Ascending aorta (tissue), 2 donors: Measurements from ENCODE around the gene MRPL2. TPM values are rescaled to one million over a fixed set of nuclear protein-coding genes. Genes with fewer than 3 reads are reported as not detected.

Source experiments
- DNase-seq, 2 donors: peaks; one replicate each; pipeline ENCODE4 v3.0.0-alpha.2; 2019; ENCODE audit warnings: low spot score in 2 of 2
- H3K27ac ChIP-seq, 2 donors: fragments of 200-600 bp; sonication (generic); one replicate each; pipeline ENCODE4 v1.5.1; 2016 to 2017; ENCODE audit warnings: mild to moderate bottlenecking in 1 of 2
- H3K27me3 ChIP-seq: fragments of 200-600 bp; sonication (generic); one replicate; pipeline ENCODE4 v1.5.1; 2017
- H3K36me3 ChIP-seq, 2 donors: fragments of 200-600 bp; sonication (generic); one replicate each; pipeline ENCODE4 v1.5.1; 2016
- H3K4me1 ChIP-seq, 2 donors: fragments of 200-600 bp; sonication (generic); one replicate each; pipeline ENCODE4 v1.5.1; 2016 to 2017; ENCODE audit warnings: mild to moderate bottlenecking in 1 of 2
- H3K4me3 ChIP-seq, 2 donors: fragments of 200-600 bp; sonication (generic); one replicate each; pipeline ENCODE4 v1.5.1; 2016 to 2017; ENCODE audit warnings: mild to moderate bottlenecking in 1 of 2
- H3K9me3 ChIP-seq, 2 donors: fragments of 200-600 bp; sonication (generic); one replicate each; pipeline ENCODE4 v1.5.1; 2016
- intact Hi-C: fragments of 100-400 bp; cut with DNase I; formaldehyde crosslinking; loops from one replicate; pipeline ENCODE4 v1.15.1; 2023
- total RNA-seq: library from RNA; depleted of rRNA; stranded (reverse); fragments of >200 nt; gene quantifications from one replicate; pipeline ENCODE4 v1.1.0, GENCODE V29; 2016
- TF ChIP-seq, protein P1 (sequence below), 3 experiments: fragments of 200-600 bp in 2 of 3; fragments of 450-650 bp in 1 of 3; sonication (generic) in 2 of 3; IDR thresholded peaks; one replicate each; pipeline ENCODE4 v1.5.1; 2016 to 2019; ENCODE audit warnings: antibody characterized with exemption in 3 of 3, mild to moderate bottlenecking in 1 of 3, moderate library complexity in 1 of 3

The MRPL2 gene
- total RNA-seq, 1 donor from 2014 or later: 42.3 TPM

DNA sequence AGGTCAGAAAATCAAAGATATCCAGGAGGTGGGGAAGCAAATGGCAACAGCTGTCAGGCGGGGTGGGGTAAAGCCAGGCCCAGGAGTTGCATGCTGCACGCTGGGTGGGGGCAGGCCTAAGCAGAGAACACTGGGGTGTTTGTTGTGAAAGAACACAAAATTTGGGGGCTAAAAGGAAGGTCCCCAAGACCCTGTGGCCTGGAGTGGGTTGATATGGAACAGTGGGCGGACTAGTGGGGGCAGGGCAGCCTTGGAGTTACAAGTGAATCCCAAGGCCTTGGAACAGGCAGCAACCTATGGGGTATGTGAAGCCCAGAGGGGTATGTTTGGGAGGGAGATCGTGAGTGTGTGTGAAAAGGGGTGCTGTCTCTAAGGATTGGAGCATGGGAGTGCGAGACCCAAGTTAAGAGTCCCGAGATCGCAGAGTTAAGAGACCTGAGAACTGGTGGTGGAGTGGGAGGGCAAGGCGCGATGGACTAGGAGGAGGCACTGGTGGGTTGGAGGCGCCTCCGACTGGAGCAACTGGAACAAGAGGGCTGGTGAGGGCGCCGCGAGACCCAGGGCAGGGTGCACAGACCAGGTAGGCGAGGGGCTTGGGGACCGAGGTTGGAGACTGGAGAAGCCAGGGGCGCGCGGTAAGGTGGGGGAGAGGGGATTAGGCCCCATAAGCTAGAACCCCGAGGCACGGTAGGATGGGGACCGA lies 6.2 kb downstream of the MRPL2 start:
- no peak for DNase-seq
- peak overlapping the region; percentile 87 to 98 for H3K27ac ChIP-seq
- H3K9me3 ChIP-seq: no peaks in the 10 kb centered on the region
- peaks cover 0 to 15% of the 10 kb centered on the region in 2 donors for H3K4me1 ChIP-seq
- H3K36me3 ChIP-seq: peaks cover 9 to 31% of the 10 kb centered on the region in 2 donors
- H3K27me3 ChIP-seq: no peaks in the 10 kb centered on the region
- TF ChIP-seq, protein P1, sequence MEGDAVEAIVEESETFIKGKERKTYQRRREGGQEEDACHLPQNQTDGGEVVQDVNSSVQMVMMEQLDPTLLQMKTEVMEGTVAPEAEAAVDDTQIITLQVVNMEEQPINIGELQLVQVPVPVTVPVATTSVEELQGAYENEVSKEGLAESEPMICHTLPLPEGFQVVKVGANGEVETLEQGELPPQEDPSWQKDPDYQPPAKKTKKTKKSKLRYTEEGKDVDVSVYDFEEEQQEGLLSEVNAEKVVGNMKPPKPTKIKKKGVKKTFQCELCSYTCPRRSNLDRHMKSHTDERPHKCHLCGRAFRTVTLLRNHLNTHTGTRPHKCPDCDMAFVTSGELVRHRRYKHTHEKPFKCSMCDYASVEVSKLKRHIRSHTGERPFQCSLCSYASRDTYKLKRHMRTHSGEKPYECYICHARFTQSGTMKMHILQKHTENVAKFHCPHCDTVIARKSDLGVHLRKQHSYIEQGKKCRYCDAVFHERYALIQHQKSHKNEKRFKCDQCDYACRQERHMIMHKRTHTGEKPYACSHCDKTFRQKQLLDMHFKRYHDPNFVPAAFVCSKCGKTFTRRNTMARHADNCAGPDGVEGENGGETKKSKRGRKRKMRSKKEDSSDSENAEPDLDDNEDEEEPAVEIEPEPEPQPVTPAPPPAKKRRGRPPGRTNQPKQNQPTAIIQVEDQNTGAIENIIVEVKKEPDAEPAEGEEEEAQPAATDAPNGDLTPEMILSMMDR (IDR thresholded peaks at IDR 0.05): no peak
- H3K4me3 ChIP-seq: peak overlapping the region; percentile 71
- intact Hi-C loops: loop anchor here (1.0 to 5.0 kb wide), 5 partner anchors 68 to 151 kb away; partner anchors contain the start of genes CNPY3, PEX6 and PPP2R5D

DNA sequence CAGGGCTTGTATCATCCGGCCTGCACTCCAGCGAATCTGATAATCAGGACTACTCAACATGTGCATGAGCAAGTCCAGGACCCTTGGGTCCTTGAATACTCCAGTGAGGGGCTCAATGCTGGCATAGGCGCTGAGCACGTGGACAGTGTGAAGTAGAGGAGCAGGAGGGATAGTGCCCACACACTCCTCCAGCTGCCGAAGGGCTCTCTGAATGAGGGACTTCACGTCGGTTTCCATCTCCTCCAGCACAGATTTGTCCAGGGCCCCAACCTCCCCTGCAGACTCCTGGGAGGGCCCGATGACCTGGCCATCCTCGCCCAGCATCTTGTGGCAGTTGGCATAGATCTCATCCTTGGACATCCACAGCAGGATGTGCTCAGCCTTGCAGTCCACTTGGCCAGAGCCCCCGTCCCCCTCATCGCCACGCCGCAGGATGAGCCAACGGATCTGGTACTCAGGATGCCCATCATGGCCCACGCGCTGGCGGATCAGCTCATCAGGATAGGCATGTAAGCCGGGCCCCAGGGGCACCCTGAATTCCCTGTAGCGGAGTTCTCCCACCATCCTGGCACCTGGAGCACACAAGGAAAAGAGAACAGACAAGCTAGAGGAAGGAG lies 6.9 kb downstream of the MRPL2 start:
- Histone ChIP-seq H3K9me3 (no peaks in the 10 kb centered on the region), H3K27ac (peak overlapping the region; percentile 87 to 98), H3K4me3 (no peak overlapping the region), H3K4me1 (peaks cover 0 to 14% of the 10 kb centered on the region in 2 donors), H3K27me3 (no peaks in the 10 kb centered on the region), H3K36me3 (peaks cover 9 to 27% of the 10 kb centered on the region in 2 donors)
- intact Hi-C loops: loop anchor here (2.0 to 5.0 kb wide), 4 partner anchors 68 to 150 kb away; partner anchors contain the start of genes CNPY3 and PPP2R5D
- DNase-seq: no peak
- TF ChIP-seq, protein P1 (IDR thresholded peaks at IDR 0.05): no peak

DNA sequence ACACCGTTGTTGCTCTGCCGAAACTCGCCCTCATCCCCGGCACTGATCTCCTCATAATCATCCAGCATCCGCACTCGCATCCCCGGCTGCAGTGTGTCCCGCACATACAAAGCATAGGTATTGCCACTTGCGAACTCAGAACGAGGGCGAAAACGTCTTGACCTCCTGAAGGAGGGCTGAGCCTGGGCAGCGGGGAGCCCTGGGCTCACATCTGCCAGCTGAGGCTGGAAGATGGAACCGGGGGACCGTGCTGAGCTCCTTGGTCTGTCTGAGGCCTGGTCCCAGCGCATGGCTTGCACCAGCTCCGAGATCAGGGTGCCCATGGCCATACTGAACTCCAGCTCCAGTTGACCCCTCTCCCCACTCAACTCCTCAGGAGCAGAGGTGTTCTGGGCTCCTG lies 8.3 kb downstream of the MRPL2 start:
- TF ChIP-seq, protein P1 (IDR thresholded peaks at IDR 0.05): no peak
- intact Hi-C loops: loop anchor here (5.0 kb wide), 1 partner anchor 149 kb away; no protein-coding TSS in a partner anchor

DNA sequence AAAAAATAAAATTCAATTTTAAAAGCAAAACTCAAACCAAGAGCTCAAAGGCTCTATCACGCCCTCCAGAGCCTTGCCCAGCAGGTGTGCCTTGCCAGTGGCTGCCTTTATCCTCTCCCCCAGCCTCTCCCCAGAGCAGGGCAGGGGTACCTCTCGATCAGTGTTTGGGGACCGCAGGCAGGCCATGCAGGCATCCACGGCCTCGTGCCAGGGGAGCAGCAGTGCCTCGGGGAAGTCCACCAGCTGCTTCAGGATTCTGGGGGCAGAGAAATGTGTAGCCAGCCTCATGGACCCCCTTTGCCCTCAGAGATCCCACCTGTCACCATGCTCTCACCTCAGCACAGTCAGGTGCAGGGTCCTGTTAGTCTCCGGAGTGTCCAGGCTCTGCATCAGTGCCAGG lies 11.2 kb downstream of the MRPL2 start:
- intact Hi-C loops: no loop called here
- no peak for DNase-seq
- Histone ChIP-seq H3K4me3 (no peak overlapping the region), H3K36me3 (peaks cover 20 to 52% of the 10 kb centered on the region in 2 donors), H3K9me3 (no peaks in the 10 kb centered on the region), H3K27ac (no peak overlapping the region), H3K27me3 (no peaks in the 10 kb centered on the region), H3K4me1 (peaks cover 0 to 2% of the 10 kb centered on the region in 2 donors)
- TF ChIP-seq, protein P1 (IDR thresholded peaks at IDR 0.05): no peak

More for the DNA sequence above, 8.3 kb downstream of the MRPL2 start:
- DNase-seq: no peak
- Histone ChIP-seq H3K4me1 (peaks cover 0 to 14% of the 10 kb centered on the region in 2 donors), H3K4me3 (no peak overlapping the region), H3K9me3 (no peaks in the 10 kb centered on the region), H3K27me3 (no peaks in the 10 kb centered on the region), H3K27ac (no peak overlapping the region), H3K36me3 (peaks cover 5 to 36% of the 10 kb centered on the region in 2 donors)

DNA sequence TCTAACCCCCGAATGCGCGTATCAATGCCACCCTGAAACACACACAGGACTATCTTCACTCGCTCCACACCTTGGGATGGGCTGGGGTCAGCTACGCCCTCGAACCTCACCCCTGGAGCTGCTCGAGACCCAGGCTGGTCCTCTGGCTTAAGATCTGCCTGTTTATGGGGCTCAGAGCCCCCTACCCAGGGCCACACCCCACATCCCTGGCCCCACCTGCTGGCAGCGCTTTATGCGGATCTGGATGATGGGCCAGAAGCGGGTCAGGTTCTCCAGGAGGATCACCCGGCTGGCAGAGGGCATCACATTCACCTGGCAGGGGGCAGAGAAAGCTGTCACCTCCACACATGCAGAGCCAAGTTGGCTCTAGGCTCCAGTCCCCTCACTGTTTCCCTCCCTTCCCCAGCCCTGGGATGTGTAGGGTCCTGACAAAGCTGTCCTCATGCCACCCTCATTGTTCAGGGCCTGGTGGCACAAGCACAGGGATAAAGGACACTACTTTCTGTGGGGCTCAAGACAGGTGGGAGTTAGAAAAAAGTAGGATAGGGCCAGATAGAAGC lies 13.8 kb downstream of the MRPL2 start:
- DNase-seq: no peak
- H3K36me3 ChIP-seq: peaks cover 26 to 65% of the 10 kb centered on the region in 2 donors
- TF ChIP-seq, protein P1 (IDR thresholded peaks at IDR 0.05): no peak
- no peaks in the 10 kb centered on the region for H3K4me1 ChIP-seq
- no peaks in the 10 kb centered on the region for H3K27me3 ChIP-seq
- intact Hi-C loops: no loop called here
- no peaks in the 10 kb centered on the region for H3K9me3 ChIP-seq
- no peak overlapping the region for H3K27ac ChIP-seq
- no peak overlapping the region for H3K4me3 ChIP-seq
